Hepatocyte (in vitro differentiated cells): ENCODE measurements around the gene ANKFN1. TPM values are rescaled to one million over a fixed set of nuclear protein-coding genes. Genes with fewer than 3 reads are reported as not detected.

Experiments used
- DNase-seq: peaks from one replicate; pipeline ENCODE4 v3.0.0-alpha.2; 2016; ENCODE audit warnings: low spot score
- H2AFZ ChIP-seq: fragments of 200-600 bp; sonication (generic); 2 replicates; pipeline ENCODE4 v1.6.0; 2016; ENCODE audit warnings: antibody characterized with exemption, mild to moderate bottlenecking
- H3K27ac ChIP-seq: fragments of 200-600 bp; sonication (generic); 2 replicates; pipeline ENCODE4 v1.5.1; 2016; ENCODE audit warnings: mild to moderate bottlenecking
- H3K27me3 ChIP-seq: fragments of 200-600 bp; sonication (generic); 2 replicates; pipeline ENCODE4 v1.6.1; 2016
- H3K36me3 ChIP-seq: fragments of 200-600 bp; sonication (generic); replicated peaks from 2 replicates; pipeline ENCODE4 v1.5.1; 2016; ENCODE audit warnings: low read depth; ENCODE audit not compliant: insufficient read depth
- H3K4me1 ChIP-seq: fragments of 200-600 bp; sonication (generic); 2 replicates; pipeline ENCODE4 v1.5.1; 2016; ENCODE audit warnings: mild to moderate bottlenecking, moderate library complexity; ENCODE audit not compliant: insufficient read depth
- H3K4me2 ChIP-seq: fragments of 200-600 bp; sonication (generic); 2 replicates; pipeline ENCODE4 v1.6.0; 2016
- H3K4me3 ChIP-seq: fragments of 200-600 bp; sonication (generic); 2 replicates; pipeline ENCODE4 v1.5.1; 2016; ENCODE audit warnings: mild to moderate bottlenecking
- H3K79me2 ChIP-seq: fragments of 200-600 bp; sonication (generic); 2 replicates; pipeline ENCODE4 v1.6.0; 2017; ENCODE audit warnings: mild to moderate bottlenecking
- H3K9me2 ChIP-seq: fragments of 200-600 bp; sonication (generic); replicated peaks from 2 replicates; pipeline ENCODE4 v1.6.0; 2017; ENCODE audit warnings: mild to moderate bottlenecking; ENCODE audit not compliant: insufficient read depth
- H3K9me3 ChIP-seq: fragments of 200-600 bp; sonication (generic); 2 replicates; pipeline ENCODE4 v1.5.1; 2016; ENCODE audit warnings: low read depth, mild to moderate bottlenecking
- H4K20me1 ChIP-seq: fragments of 200-600 bp; sonication (generic); 2 replicates; pipeline ENCODE4 v1.6.0; 2016; ENCODE audit warnings: mild to moderate bottlenecking; ENCODE audit not compliant: insufficient read depth, poor library complexity, severe bottlenecking
- CTCF ChIP-seq: fragments of 200-600 bp; sonication (generic); IDR thresholded peaks from 2 replicates; pipeline ENCODE4 v1.5.1; 2016; ENCODE audit warnings: antibody characterized with exemption, mild to moderate bottlenecking; ENCODE audit not compliant: poor library complexity
- EZH2 ChIP-seq: fragments of 200-600 bp; sonication (generic); IDR thresholded peaks from 2 replicates; pipeline ENCODE4 v1.6.1; 2016; ENCODE audit warnings: antibody characterized with exemption, mild to moderate bottlenecking, borderline replicate concordance
- EZH2phosphoT487 ChIP-seq: fragments of 200-600 bp; sonication (generic); IDR thresholded peaks from one replicate; pipeline ENCODE4 v1.6.1; 2018; ENCODE audit warnings: antibody characterized with exemption, mild to moderate bottlenecking, low read depth, moderate library complexity; ENCODE audit not compliant: unreplicated experiment, severe bottlenecking
- WGBS: methylation state at CpG from one replicate; pipeline ENCODE4 v1.1.6; 2016; ENCODE audit warnings: low lambda C conversion rate; ENCODE audit errors: missing lambda C conversion rate; 5-methylcytosine and 5-hydroxymethylcytosine counted together
- polyA plus RNA-seq: library from polyadenylated mRNA; unstranded; fragments of >200 nt; fragmentation: Nextera tagmentation; extraction: Ambion mirVana; gene quantifications from 2 replicates; pipeline ENCODE4 v1.2.1, GENCODE V29; 2016
- total RNA-seq: library from RNA; depleted of rRNA; stranded (reverse); fragments of >200 nt; gene quantifications from 2 replicates; pipeline ENCODE4 v1.2.3, GENCODE V29; 2014

Gene ANKFN1
- total and polyA plus RNA-seq, 2 experiments from 2014 or later, result 0.10 to 1.2 TPM

GRCh38 chr17:56436142-56436541 is 282.9 kb downstream of the ANKFN1 start:
- TF ChIP-seq EZH2phosphoT487 (no peak), CTCF (no peak), EZH2 (no peak)
- H3K79me2 ChIP-seq, result no peaks in the 10 kb centered on the region
- H4K20me1 ChIP-seq, result no peaks in the 10 kb centered on the region
- no peak overlapping the region for H3K4me2 ChIP-seq
- no peaks in the 10 kb centered on the region for H3K4me1 ChIP-seq
- no peak for DNase-seq
- no peaks in the 10 kb centered on the region for H3K9me2 ChIP-seq
- no peak overlapping the region for H3K27ac ChIP-seq
- H3K9me3 ChIP-seq, result no peaks in the 10 kb centered on the region
- 86% methylated on average over 4 of the region's 4 CpGs for WGBS
- no peaks in the 10 kb centered on the region for H3K27me3 ChIP-seq
- no peak overlapping the region for H2AFZ ChIP-seq
- H3K4me3 ChIP-seq, result no peak overlapping the region
- H3K36me3 ChIP-seq, result no peaks in the 10 kb centered on the region

GRCh38 chr17:56440419-56440818 is 287.1 kb downstream of the ANKFN1 start:
- no peaks in the 10 kb centered on the region for H3K9me2 ChIP-seq
- no peaks in the 10 kb centered on the region for H3K27me3 ChIP-seq
- no peak for DNase-seq
- H3K27ac ChIP-seq, result no peak overlapping the region
- H3K4me3 ChIP-seq, result no peak overlapping the region
- H3K4me1 ChIP-seq, result no peaks in the 10 kb centered on the region
- 39% methylated on average over 2 of the region's 2 CpGs for WGBS
- TF ChIP-seq EZH2, result no peak
- no peak for TF ChIP-seq CTCF
- no peak for TF ChIP-seq EZH2phosphoT487
- H3K4me2 ChIP-seq, result no peak overlapping the region
- H2AFZ ChIP-seq, result no peak overlapping the region
- H4K20me1 ChIP-seq, result no peaks in the 10 kb centered on the region
- no peaks in the 10 kb centered on the region for H3K9me3 ChIP-seq
- no peaks in the 10 kb centered on the region for H3K36me3 ChIP-seq
- no peaks in the 10 kb centered on the region for H3K79me2 ChIP-seq

- H3K4me2 ChIP-seq, result no peak overlapping the region
Observed at GRCh38 chr17:56441308-56441707, 288.0 kb downstream of the ANKFN1 start.

More at GRCh38 chr17:56441308-56441707, 288.0 kb downstream of the ANKFN1 start:
- no peak overlapping the region for H3K4me3 ChIP-seq
- H3K36me3 ChIP-seq, result no peaks in the 10 kb centered on the region
- no peaks in the 10 kb centered on the region for H3K79me2 ChIP-seq
- no peak for TF ChIP-seq CTCF
- no peak for DNase-seq
- WGBS, result 21% methylated on average over 3 of the region's 3 CpGs
- no peak overlapping the region for H2AFZ ChIP-seq
- H3K9me3 ChIP-seq, result no peaks in the 10 kb centered on the region
- H3K9me2 ChIP-seq, result no peaks in the 10 kb centered on the region
- H3K27me3 ChIP-seq, result no peaks in the 10 kb centered on the region
- no peaks in the 10 kb centered on the region for H3K4me1 ChIP-seq
- no peaks in the 10 kb centered on the region for H4K20me1 ChIP-seq
- H3K27ac ChIP-seq, result no peak overlapping the region
